ENCODE data around the gene PDE8B.

Gene PDE8B

DNA sequence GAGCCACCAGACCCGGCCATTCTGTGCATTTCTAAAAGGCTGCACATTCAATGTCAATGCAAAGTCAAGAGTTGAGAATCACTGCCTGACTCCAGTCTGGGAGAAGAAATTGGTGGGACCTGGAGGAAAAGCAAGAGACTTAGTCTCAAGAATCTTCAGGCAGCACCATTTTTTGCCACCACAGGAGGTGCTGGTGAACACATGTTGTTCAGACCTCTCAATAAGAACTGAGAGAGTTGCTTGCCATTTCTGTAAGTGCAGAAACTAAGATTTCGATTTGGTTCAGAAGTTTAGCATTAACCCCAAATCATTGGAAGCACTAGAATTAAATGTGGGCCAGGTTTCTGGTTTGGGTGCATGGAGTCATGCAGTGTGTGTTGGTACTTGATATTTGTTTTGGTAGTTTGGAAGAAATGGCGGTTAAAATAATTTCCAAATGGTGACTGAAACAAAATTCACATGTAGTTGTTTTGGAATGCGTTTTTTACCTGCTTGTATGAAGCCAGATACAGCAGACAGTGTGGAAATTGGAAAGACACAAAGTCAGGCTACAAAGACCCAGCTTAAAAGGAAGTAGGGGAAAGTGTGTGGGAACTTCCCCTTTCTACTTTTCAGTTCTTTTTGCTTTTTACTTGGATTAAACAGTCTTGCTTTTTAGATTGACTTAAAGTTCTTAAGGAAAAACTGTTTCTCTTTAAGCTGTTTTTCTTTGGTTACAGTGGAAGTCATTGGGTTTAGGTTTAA lies 20.4 kb downstream of the PDE8B start:
- no peak for DNase-seq (ENCODE audit: low read depth)

DNA sequence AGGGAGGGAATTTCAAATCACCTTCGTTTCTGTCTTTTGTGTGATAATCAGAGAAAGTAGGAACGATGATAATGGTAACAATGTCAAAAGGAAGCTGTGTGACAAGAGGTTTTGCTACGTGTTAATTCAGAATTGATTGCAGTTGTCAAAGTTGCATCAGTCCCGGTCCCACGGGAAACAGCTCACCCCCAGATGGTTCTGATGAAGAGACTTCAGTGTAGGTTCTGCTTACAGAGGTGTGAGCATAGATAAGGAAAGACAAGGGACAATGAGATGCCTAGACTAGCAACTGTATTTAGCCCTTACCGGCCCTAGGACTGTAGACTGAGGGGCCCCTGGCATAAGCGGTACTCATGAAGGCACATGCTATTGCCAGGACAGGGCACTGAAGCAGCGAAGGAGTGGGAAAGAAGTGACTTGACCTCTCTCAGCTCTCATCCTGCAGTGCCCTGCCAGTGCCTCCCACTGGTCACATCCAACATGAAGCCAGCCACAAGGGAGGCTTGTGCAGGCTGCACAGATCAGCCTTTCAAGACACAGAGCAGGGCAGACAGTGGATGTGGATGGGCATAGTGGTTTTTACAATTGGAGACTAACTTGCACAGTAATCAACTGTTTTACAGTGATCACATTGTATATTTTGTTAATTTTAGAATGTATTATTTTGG lies 21.1 kb downstream of the PDE8B start:
- no peak for DNase-seq (ENCODE audit: low read depth)

DNA sequence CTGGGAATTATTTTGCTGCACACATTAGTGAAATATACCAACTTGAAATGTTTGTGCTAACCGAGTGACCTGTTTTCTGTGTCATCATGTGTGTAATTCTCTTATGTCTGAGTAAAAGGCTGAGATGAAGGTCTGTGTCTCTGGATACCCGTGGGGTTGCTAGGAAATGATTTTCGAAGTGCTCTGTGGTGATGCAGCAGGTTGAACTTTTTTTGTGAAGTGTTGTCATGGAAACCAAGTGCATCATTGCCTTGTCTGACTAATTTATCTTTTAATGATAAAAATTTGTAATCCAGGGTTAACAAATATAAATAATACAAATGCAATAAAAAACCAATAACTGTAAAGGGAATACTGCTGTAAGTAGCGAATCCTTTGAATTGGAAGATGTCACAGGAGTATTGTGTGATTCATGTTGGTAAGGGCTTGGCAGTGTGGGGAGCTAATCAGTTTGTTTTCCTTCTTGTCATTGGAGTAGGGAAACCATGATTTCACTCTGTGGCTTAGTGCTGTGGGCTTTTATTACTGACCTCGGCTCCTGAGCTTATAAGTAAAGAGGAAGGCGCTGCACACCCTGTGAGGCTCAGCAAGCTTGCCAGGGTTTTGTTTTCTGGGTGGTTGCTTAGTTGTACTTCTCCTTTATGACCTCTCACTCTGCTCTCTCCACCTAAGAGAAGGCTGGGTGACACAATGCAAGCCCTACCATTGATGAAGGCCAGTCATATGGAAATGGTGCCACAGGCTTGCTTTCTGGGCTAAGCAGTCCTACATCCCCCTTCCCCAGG lies 22.3 kb downstream of the PDE8B start:
- DNase-seq (ENCODE audit: low read depth): no peak

DNA sequence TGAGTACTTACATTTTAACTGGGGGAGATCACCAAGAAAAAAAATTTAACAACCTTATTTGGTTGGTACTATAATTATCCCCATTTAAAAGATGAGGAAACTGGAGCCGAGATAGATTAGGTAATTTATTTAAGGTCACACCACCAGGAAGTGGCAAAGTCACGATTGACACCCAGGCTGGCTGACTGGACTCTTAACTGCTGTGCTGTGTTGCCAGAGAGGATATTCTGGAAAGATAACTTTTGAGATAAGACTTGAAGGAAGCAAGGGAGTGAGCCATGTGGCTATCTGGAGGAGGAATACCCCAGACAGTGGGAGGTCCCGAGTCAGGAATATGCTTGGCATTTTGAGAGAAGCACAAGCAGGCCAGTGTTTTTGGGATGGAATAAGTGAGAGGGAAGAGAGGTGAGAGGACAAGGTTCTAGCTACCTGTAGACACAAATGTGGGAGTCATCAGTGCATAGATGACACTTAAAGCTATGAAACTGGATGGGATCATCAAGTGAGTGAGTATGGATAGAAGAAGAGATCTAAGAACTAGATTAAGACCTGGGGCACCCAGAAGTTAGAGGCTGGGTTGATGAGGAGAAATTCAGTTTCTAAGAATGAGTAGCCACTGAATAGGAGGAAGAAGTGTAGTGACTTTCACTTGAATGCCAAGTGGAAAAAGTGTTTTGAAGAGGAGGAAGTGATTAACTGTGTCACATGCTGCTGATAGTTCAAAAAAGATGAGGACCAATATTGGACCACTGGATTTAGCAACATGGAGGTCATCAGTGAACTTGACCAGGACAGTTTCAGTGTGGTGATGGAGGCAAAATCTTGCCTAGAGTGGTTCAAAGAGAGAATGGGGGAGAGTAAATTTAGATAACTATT lies 25.6 kb downstream of the PDE8B start:
- no peak for DNase-seq (ENCODE audit: low read depth)

DNA sequence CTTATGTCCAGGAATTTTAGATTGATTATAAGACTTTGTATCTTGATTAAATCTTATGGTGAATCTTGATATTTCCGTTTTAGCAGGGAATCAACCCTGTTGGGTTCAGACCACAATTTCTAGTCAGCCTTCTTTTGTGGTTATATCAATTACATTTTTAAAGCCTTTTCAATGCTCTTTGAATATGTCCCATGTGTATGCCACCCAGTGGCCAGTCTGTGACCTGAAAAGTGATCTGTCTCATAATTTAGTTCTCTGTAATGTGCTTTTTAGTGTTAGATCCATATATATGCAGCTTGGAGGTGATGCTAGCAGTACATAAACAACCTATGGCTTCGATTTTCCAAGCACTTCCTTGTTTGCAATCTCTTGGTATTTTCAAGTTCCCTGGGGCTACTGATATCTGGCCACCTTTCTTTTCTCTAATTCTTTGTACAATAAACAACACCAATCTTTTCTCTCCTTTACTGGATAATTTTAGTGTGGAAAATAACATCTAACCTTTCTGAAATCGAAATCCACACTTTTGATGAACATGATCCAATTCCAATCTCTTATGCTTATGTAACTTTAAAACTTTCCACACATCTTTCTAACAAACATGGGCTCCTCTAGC lies 28.8 kb downstream of the PDE8B start:
- DNase-seq (ENCODE audit: low read depth): no peak

DNA sequence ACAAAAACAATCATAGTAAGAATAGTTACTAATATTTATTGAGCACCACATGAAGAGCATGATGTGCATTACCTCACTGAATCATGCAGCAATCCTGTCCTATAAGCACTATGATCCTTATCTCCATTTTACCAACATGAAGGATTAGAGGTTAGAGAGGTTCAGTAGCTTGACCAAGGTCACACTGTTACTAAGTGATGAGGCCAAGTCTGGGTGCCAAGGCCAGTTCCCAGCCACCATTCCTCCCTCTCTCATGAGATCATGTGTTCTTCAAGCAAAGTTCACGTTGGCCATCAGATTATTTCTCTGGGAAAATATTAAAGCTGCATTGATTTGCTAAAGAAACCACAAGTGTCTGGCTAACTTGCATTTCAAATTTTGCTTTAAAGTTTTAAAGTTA lies 31.0 kb downstream of the PDE8B start:
- no peak for DNase-seq (ENCODE audit: low read depth)

DNA sequence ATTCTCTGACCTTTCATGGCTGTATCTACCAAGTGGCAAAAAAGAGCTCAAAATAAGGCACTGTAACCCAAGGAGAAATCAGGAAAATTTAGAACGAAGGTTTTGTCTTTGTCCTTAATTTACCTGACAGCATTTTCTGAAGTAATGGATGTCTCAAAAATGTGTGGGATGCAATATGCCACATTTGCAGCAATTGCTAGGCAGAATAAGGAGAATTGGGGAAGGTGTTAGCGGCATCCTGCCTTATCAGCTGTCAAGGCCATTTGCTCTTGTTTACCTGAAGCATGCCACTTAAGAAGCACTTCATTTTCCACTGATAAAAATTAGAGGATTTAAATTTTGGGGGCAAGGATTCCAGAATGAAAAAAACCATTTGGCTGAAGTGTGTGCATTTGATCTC lies 39.0 kb downstream of the PDE8B start:
- no peak for DNase-seq (ENCODE audit: low read depth)

DNA sequence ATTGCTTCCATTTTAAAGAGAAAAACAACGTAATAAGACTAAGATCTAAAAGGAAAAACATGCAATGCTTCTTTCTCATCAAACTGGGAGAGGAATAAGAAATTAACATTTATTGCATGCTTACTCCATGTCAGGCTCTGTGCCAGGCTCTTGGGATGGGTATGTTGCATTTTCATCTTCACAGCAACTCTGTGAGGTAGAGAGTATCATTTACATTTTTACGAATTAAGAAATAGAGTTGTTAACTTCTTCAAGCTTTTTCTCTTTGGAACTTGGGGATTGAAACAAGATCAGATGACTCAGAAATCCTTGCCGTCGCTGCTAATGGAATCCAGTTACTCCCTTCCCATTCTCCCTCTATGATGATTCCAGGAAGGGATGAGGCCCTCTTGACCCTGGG lies 39.5 kb downstream of the PDE8B start:
- no peak for DNase-seq (ENCODE audit: low read depth)

DNA sequence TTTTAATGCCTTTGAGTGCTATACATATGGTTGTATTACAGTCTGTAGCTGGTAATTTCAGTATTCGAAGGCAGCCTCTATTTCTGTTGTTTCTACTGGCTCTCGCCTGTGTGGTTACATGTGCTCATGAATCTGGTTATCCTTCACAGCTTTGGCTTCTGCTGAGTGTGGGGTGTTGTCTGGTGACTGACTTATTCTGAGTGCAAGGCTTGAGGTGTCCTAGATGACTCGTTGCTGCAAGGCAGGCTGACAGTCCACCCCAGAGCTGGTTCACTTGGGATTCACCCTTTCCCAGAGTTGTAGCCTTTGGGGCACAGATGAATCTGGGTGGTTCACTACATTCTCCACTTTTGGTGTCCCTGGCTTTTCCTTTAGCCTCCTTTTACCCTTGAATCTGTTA lies 41.4 kb downstream of the PDE8B start:
- DNase-seq (ENCODE audit: low read depth): no peak

DNA sequence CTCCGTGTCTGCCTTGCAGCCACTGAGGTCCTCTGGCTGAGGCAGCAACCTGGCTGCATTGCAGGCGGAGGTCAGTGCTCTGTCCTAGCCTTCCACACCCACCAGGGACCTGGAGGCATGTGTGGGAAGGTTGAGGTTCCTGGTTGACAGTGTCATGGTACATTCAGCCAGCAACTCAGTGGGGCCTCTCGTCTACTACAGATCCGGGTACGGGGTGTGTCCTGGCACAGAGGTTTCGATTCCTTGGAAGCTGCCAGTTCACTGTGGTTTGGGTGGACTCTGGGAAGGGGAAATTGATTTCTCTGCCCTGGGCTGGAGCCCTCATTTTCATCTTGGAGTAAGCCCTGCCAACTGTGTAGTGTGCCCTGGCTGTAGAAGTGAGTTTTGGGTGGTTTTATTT lies 45.1 kb downstream of the PDE8B start:
- DNase-seq (ENCODE audit: low read depth): no peak

DNA sequence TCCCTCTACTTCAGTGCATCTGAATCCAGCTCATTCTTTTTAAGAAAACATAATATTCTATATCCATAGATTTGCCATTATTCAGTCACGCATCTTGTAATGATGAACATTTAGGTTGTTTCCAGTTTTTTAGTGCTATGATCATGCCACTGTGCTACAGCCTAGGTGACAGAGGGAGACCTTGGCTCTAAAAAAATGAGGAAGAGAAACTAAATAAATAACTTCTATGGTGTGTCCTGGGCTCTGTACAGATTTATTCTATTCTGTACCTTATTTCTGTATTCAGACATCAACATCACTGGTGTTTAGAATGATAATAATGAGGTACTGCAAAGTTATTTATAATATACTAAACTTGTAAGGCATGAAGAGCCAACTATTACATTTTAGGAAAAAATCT lies 45.9 kb downstream of the PDE8B start:
- DNase-seq (ENCODE audit: low read depth): no peak

DNA sequence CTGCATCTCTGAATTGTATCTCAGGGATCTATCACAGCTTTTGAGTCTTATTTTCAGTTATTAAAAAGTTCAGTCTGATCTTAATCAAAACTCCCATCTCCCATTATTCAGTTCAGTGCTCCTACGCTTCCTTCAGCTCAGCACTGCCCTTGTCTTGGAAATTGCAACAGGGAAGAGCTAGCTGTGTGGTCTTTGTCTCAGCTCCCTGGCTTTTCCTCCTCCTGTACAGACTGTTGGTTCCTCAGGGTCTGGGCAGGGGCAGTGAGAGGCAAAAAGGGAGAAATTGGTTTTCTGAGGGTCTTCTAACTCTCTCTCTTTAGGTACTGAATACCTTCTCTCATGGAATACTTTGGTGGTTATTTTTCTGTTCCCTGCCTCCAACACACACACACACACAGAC lies 48.2 kb downstream of the PDE8B start:
- no peak for DNase-seq (ENCODE audit: low read depth)

DNA sequence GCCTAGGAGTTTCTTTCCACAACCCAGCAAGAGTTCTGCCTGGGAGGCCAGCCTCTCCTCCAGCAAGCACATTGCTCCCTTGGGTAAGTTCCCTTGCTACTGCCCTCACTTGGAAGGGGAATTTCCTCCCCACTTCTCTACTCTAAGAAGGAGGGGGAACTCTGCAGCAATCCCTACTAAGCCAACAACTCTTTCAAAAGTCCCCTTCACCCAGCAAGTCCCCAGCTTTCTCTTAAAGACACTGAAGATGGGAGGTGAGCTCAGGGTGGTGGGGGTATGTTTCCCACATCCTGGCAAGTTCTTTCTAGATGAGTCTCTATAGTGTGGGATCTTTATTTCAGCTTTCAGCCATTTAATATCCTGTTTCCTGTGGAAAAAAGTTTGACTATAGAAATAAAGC lies 49.0 kb downstream of the PDE8B start:
- no peak for DNase-seq (ENCODE audit: low read depth)

DNA sequence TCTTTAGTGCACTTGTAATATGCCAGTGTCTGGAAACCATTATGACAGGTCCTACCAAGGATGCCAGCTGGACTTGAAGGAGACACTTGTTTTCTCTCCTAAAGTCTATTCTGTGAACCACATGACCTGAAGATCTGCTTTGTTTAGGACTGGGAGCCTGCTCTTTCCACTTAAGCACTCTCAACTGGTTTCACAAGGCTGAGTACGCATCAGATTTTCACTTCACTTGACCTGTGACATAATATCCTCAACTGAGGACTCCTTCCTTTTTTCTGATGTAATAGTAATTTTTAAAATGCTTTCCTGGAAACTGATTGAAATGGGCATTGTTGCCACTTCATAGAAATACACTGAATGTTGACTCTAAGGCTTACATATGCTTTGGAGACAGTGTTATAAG lies 52.2 kb downstream of the PDE8B start:
- no peak for DNase-seq (ENCODE audit: low read depth)

DNA sequence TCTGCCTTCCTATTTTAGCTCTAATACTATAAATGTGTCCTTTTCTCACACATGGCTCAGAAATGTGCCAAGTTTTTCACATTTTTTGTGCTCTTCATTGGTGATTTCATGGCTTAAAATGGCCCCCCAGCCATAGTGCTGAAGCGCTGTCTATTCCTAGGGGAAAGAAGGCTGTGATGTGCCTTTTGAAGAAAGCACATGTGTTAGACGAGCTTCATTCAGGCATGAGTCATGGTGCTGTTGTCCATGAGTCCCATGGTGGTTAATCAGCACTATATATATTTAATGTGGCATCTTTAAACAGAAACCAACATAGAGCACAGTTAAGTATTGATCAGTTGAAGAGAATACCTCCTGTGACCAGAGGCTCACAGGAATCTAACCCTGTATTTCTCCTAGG lies 55.8 kb downstream of the PDE8B start:
- DNase-seq (ENCODE audit: low read depth): no peak

DNA sequence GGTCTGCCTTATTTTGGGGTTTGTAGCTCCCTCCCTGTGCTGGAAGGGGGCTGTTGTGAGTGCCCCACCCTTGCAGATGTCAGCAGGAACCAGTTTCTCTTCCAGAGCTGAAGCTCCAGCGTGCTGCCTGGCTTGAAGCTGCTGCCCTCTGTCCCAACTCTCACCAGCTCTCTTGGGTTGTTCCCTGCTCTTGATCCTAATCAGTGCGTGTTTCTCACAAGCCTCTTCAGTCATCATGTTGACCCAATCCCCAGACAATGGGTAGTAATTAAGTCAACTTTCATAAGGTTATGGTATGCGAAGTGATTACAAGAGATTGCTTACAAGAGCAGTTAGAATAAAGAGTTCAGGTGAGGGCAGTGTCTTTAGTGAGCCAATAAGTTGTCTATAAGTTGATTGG lies 57.0 kb downstream of the PDE8B start:
- no peak for DNase-seq (ENCODE audit: low read depth)

DNA sequence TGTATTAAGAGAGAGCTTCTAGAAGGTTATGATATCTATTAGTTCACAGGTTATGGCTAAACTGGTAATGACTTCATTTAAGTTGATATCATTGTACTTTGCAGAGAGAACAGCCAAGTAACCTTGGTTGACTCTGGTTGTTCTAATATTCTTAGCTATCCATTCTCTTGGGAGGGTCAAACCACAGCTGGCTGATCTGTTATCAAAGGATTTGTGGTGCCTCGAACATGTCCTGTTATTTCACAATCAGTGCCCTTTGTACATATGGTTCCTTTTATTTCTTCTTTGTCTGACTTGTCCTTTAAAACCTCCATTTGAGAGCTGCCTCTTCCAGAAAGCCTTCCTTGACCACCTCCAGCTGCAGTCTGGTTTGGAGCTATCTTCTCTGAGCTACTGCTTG lies 61.7 kb downstream of the PDE8B start:
- DNase-seq (ENCODE audit: low read depth): no peak

DNA sequence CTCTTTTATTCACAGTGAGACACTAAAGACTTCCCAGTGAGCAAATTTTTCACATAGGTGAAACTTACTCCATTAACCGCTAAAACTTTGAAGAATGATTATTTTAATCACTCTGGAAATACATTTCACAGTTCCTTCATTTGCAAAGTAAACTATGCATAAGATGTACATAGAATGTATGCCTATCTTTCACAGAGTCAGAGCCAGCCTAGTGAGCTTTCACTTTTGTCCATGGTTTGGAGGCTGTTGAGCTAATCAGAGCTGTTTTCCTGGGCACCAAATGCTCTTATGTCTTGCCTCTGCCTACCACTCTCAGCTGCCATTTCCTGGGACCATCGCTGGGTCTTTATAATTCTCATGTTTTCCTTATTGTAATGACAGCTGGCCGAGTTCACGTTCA lies 67.3 kb downstream of the PDE8B start:
- no peak for DNase-seq (ENCODE audit: low read depth)

DNA sequence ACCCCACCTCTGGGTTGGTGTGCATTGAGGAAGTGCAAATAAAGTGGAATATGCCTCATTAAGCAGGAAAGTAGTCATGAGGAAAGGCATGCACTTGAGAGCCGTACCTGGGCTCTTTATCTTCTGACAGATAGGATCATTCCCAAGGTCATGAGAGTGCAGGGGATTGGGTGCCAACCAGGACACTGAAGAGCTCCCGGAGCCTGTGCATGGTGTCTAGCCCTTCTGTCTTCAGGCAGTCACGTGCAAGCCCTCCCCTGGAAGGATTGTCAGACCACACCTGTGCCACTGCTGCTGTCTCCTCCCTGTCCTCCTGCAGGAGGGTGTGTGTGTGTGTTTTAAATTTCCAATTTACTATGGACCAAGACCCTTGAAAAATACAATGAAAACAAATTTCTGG lies 69.6 kb downstream of the PDE8B start:
- DNase-seq (ENCODE audit: low read depth): no peak

DNA sequence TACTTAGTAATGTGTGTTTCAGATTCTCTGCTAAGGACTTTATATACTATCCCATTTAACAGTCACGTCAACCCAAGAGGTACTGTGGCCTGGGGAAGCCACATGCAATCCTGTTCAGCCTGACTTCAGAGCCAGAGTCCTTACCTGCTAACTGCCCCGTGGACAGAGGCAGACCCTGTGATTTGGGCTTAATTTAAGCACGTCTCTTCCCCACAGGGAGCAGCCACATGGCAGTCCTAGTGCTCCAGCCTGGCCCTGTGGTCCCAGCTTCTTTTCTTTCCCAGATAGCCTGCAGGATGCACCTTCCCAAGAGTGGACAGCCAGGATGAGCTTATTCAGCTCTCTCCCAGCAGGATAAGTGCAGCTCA lies 71.5 kb downstream of the PDE8B start:
- DNase-seq (ENCODE audit: low read depth): no peak

DNA sequence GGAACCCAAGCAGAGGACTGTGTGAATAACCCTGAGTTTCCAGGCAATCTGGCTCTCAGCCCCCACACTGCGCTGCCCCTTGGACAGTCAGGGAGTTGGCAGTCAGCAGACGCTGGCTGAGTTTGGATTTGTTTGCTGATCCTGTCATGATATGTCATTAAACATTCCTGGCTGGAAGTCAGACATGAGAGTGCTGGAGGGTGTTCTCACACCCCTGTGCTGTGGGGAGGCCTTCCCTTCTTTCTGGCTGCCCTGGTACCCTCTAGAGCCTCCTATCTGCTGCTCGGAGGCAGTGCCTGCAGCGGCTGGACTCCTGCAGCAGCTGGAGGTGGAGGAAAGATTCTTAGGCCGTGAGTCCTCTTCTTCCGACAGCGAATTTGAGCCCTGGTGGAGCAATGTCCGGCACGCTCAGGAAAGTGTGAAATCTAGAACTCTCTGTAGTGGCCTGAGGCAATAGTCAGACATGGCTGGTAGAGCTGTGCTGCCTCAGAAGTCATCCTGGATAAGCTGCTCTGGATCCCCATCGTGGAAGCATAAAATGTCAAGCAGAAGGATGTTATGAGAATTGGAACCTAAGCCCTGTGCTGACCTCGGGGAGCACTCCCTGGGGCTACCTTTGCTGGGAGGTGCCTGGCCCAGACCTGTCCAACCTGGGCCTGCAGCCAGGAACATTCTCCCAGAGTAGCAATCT lies 72.0 kb downstream of the PDE8B start:
- DNase-seq (ENCODE audit: low read depth): peak; percentile 80
